HCT116 (cell line): ENCODE results near the gene EXD2. TPM values are rescaled to one million over a fixed set of nuclear protein-coding genes. Genes with fewer than 3 reads are reported as not detected.

ENCODE experiments used
- ATAC-seq: fragments of 200-7000 bp; cut with Tn5 transposase; 2 replicates; pipeline ENCODE4 v1.9.1; 2020; ENCODE audit warnings: mild to moderate bottlenecking, moderate library complexity
- BruUV-seq: library from RNA; stranded (reverse); fragments of 400-500 nt; replicated peaks from 2 replicates; lab custom pipeline; 2021; lab: Mats Ljungman, UMichigan
- CTCF ChIA-PET: fragments of 300-600 bp; sonication (Branson Sonifier 250); formaldehyde crosslinking; loops from one replicate; lab custom pipeline; 2021; ENCODE audit warnings: antibody characterized with exemption; lab: Charles Lee
- POLR2A ChIA-PET: fragments of 300-600, 350-600 bp; sonication (Branson Sonifier 250); formaldehyde crosslinking; loops from one replicate; lab custom pipeline; 2021; ENCODE audit warnings: antibody characterized with exemption; lab: Charles Lee
- RAD21 ChIA-PET, 2 experiments: fragments of 300-600 bp; sonication (Branson Sonifier 250); formaldehyde crosslinking; loops; one replicate each; lab custom pipeline; 2023; ENCODE audit warnings: low total read pairs in 2 of 2; ENCODE audit not compliant: uncharacterized antibody in 2 of 2, unreplicated experiment in 2 of 2, low non-redundant PET in 1 of 2; lab: Charles Lee
- DNase-seq: peaks from one replicate; pipeline ENCODE4 v3.0.0-alpha.2; 2010; ENCODE audit warnings: low read depth, low spot score
- H2AFZ ChIP-seq: fragments of 200-600 bp; shearing (Covaris generic), sonication (generic); 2 replicates; pipeline ENCODE4 v1.6.1; 2017; ENCODE audit warnings: low read depth, mixed run types, mixed read lengths, antibody characterized with exemption, low read length; ENCODE audit not compliant: poor library complexity, severe bottlenecking
- H3K27ac ChIP-seq: 2 replicates; pipeline ENCODE4 v1.5.1; 2012; ENCODE audit warnings: low read depth, low read length
- H3K27me3 ChIP-seq: fragments of 200-600 bp; sonication (generic); 2 replicates; pipeline ENCODE4 v1.6.1; 2016; ENCODE audit warnings: mixed run types, low read length, mixed read lengths; ENCODE audit not compliant: insufficient read depth
- H3K36me3 ChIP-seq, 2 experiments: fragments of 200-500 bp in 1 of 2; fragments of 200-600 bp in 1 of 2; sonication (Bioruptor generic) in 1 of 2; sonication (generic) in 1 of 2; 2 replicates each; pipeline versions ENCODE4 v1.5.1 to v1.6.1; 2014 to 2016; ENCODE audit warnings: low read length in 2 of 2, inconsistent platforms in 1 of 2, mixed read lengths in 1 of 2, mixed run types in 1 of 2; ENCODE audit not compliant: insufficient read depth in 2 of 2, control insufficient read depth in 1 of 2
- H3K4me1 ChIP-seq, 2 experiments: fragments of 200-600 bp in 1 of 2; sonication (generic) in 1 of 2; 2 replicates each; pipeline versions ENCODE4 v1.5.1 to v1.6.1; 2012 to 2017; ENCODE audit warnings: low read length in 2 of 2, inconsistent platforms in 1 of 2, mild to moderate bottlenecking in 1 of 2, mixed read lengths in 1 of 2, mixed run types in 1 of 2, moderate library complexity in 1 of 2; ENCODE audit not compliant: insufficient read depth in 2 of 2, control insufficient read depth in 1 of 2
- H3K4me2 ChIP-seq: fragments of 200-600 bp; sonication (generic); 2 replicates; pipeline ENCODE4 v1.6.1; 2017; ENCODE audit warnings: mixed run types, low read length, mixed read lengths
- H3K4me3 ChIP-seq, 2 experiments: fragments of 200-600 bp in 1 of 2; sonication (generic) in 1 of 2; replicated peaks in 1 of 2; 2 replicates each; pipeline ENCODE4 v1.5.1; 2011 to 2016; ENCODE audit warnings: low read length in 2 of 2, control low read depth in 1 of 2, low read depth in 1 of 2, mild to moderate bottlenecking in 1 of 2, mixed read lengths in 1 of 2, mixed run types in 1 of 2
- H3K79me2 ChIP-seq: fragments of 200-600 bp; sonication (generic); 2 replicates; pipeline ENCODE4 v1.6.1; 2017; ENCODE audit warnings: mild to moderate bottlenecking, mixed run types, low read length, moderate library complexity, mixed read lengths; ENCODE audit not compliant: insufficient read depth
- H3K9ac ChIP-seq: fragments of 200-600 bp; sonication (generic); 2 replicates; pipeline ENCODE4 v1.6.1; 2016; ENCODE audit warnings: low read length, mixed read lengths
- H3K9me2 ChIP-seq: fragments of 200-600 bp; sonication (generic), shearing (Covaris generic); 2 replicates; pipeline ENCODE4 v1.6.1; 2017; ENCODE audit warnings: mixed run types, mild to moderate bottlenecking, moderate library complexity; ENCODE audit not compliant: insufficient read depth
- H3K9me3 ChIP-seq, 2 experiments: fragments of 200-500 bp in 1 of 2; fragments of 200-600 bp in 1 of 2; sonication (Bioruptor generic) in 1 of 2; sonication (generic) in 1 of 2; 2 replicates each; pipeline ENCODE4 v1.6.1; 2014 to 2017; ENCODE audit warnings: low read length in 2 of 2, mixed read lengths in 2 of 2, inconsistent platforms in 1 of 2, low read depth in 1 of 2, mild to moderate bottlenecking in 1 of 2, mixed run types in 1 of 2, moderate library complexity in 1 of 2; ENCODE audit not compliant: control insufficient read depth in 1 of 2, insufficient read depth in 1 of 2
- H4K20me1 ChIP-seq: fragments of 200-600 bp; sonication (generic), shearing (Covaris generic); 2 replicates; pipeline ENCODE4 v1.6.1; 2017; ENCODE audit warnings: mixed run types, mild to moderate bottlenecking, moderate library complexity; ENCODE audit not compliant: insufficient read depth
- CBX3 ChIP-seq: IDR thresholded peaks from 2 replicates; pipeline ENCODE4 v1.6.1; 2012; ENCODE audit warnings: low read depth
- CEBPB ChIP-seq: IDR thresholded peaks from 2 replicates; pipeline ENCODE4 v1.6.1; 2012; ENCODE audit warnings: low read depth
- EGR1 ChIP-seq: IDR thresholded peaks from 2 replicates; pipeline ENCODE4 v1.6.1; 2012; ENCODE audit warnings: low read depth
- ELF1 ChIP-seq: IDR thresholded peaks from 2 replicates; pipeline ENCODE4 v1.6.1; 2012; ENCODE audit warnings: low read depth, borderline replicate concordance
- EZH2 ChIP-seq: fragments of 200-600 bp; sonication (generic); IDR thresholded peaks from 2 replicates; pipeline ENCODE4 v1.6.1; 2017; ENCODE audit warnings: antibody characterized with exemption, mixed run types
- EZH2phosphoT487 ChIP-seq: fragments of 200-600 bp; IDR thresholded peaks from 2 replicates; pipeline ENCODE4 v1.6.1; 2018; ENCODE audit warnings: antibody characterized with exemption, borderline replicate concordance
- FOSL1 ChIP-seq: IDR thresholded peaks from 2 replicates; pipeline ENCODE4 v1.6.1; 2012; ENCODE audit warnings: low read depth
- JUND ChIP-seq: IDR thresholded peaks from 2 replicates; pipeline ENCODE4 v1.6.1; 2012
- POLR2A ChIP-seq: IDR thresholded peaks from 2 replicates; pipeline ENCODE4 v1.7.0; 2011; ENCODE audit warnings: borderline replicate concordance; ENCODE audit not compliant: insufficient read depth, insufficient read length; ENCODE audit errors: extremely low read depth
- SRF ChIP-seq: IDR thresholded peaks from 2 replicates; pipeline ENCODE4 v1.6.1; 2012; ENCODE audit warnings: low read depth
- TCF7L2 ChIP-seq: IDR thresholded peaks from 2 replicates; pipeline ENCODE4 v1.7.0; 2011; ENCODE audit warnings: borderline replicate concordance, inconsistent platforms; ENCODE audit not compliant: insufficient read depth, insufficient read length; ENCODE audit errors: extremely low read depth
- YY1 ChIP-seq: IDR thresholded peaks from 2 replicates; pipeline ENCODE4 v1.6.1; 2011; ENCODE audit warnings: low read length, low read depth, moderate library complexity, mild to moderate bottlenecking; ENCODE audit not compliant: insufficient replicate concordance; ENCODE audit errors: extremely low read depth
- ZFX ChIP-seq: fragments of 450-650 bp; IDR thresholded peaks from 2 replicates; pipeline ENCODE4 v1.6.1; 2017
- intact Hi-C: fragments of 100-400 bp; cut with micrococcal nuclease; formaldehyde crosslinking; loops from 2 replicates; pipeline ENCODE4 v1.10.0; 2022
- total RNA-seq: library from RNA; stranded (reverse); gene quantifications from one replicate; pipeline ENCODE4 v1.2.1, GENCODE V29; 2021; ENCODE audit not compliant: unreplicated experiment
- TF ChIP-seq, protein P1 (sequence below): IDR thresholded peaks from 2 replicates; pipeline ENCODE4 v1.6.1; 2011; ENCODE audit warnings: mild to moderate bottlenecking, low read length, moderate library complexity; ENCODE audit not compliant: insufficient replicate concordance; ENCODE audit errors: extremely low read depth
- TF ChIP-seq, protein P2 (sequence below): IDR thresholded peaks from 2 replicates; pipeline ENCODE4 v1.6.1; 2012; ENCODE audit warnings: low read depth
- TF ChIP-seq, protein P3 (sequence below): IDR thresholded peaks from 2 replicates; pipeline ENCODE4 v1.6.1; 2012
- TF ChIP-seq, protein P4 (sequence below), 3 experiments: fragments of 200-600 bp in 1 of 3; sonication (generic) in 1 of 3; IDR thresholded peaks in 2 of 3; conservative IDR thresholded peaks in 1 of 3; 2 replicates each; pipeline ENCODE4 v1.5.1; 2012 to 2017; ENCODE audit warnings: low read depth in 2 of 3, low read length in 2 of 3, antibody characterized with exemption in 1 of 3, borderline replicate concordance in 1 of 3, control low read depth in 1 of 3, mild to moderate bottlenecking in 1 of 3, mixed read lengths in 1 of 3, mixed run types in 1 of 3, moderate library complexity in 1 of 3; ENCODE audit not compliant: insufficient read depth in 1 of 3

The EXD2 gene
- total RNA-seq, 1 experiment from 2014 or later: 20.2 TPM

DNA sequence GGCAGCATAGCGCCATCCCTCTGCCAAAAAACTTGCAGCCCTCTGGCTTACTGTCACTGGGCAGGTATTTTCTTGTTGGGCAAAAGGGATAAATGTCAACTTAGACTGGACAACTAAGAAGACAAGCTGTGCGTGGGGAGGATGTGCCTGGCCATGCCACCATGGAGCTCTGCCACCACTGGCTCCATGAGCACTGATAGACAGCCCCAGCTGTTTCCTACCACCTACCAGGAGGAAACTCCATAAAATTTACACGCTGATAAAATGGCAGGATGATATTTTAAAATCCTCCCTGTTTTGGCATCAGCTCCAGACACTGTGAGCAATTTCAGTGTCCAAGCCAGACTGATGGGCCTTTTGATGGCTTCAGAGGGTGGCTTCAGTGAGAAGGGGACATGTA, 61.6 kb downstream of the EXD2 start:
- Histone ChIP-seq H3K9ac (no peak overlapping the region), H3K27ac (no peak overlapping the region), H3K9me2 (no peaks in the 10 kb centered on the region), H3K9me3 (no peaks in the 10 kb centered on the region), H3K4me1 (no peaks in the 10 kb centered on the region), H2AFZ (no peak overlapping the region), H4K20me1 (no peaks in the 10 kb centered on the region), H3K27me3 (no peaks in the 10 kb centered on the region), H3K36me3 (no peaks in the 10 kb centered on the region), H3K4me3 (no peak overlapping the region), H3K4me2 (no peak overlapping the region), H3K79me2 (no peaks in the 10 kb centered on the region)
- TF ChIP-seq, protein P1, sequence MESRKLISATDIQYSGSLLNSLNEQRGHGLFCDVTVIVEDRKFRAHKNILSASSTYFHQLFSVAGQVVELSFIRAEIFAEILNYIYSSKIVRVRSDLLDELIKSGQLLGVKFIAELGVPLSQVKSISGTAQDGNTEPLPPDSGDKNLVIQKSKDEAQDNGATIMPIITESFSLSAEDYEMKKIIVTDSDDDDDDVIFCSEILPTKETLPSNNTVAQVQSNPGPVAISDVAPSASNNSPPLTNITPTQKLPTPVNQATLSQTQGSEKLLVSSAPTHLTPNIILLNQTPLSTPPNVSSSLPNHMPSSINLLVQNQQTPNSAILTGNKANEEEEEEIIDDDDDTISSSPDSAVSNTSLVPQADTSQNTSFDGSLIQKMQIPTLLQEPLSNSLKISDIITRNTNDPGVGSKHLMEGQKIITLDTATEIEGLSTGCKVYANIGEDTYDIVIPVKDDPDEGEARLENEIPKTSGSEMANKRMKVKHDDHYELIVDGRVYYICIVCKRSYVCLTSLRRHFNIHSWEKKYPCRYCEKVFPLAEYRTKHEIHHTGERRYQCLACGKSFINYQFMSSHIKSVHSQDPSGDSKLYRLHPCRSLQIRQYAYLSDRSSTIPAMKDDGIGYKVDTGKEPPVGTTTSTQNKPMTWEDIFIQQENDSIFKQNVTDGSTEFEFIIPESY: no peak
- TF ChIP-seq FOSL1 (no peak), SRF (no peak), CEBPB (no peak), JUND (no peak), EZH2 (no peak), POLR2A (no peak), YY1 (no peak), TCF7L2 (no peak), ZFX (no peak), EZH2phosphoT487 (no peak), EGR1 (no peak), CBX3 (no peak), ELF1 (no peak)
- TF ChIP-seq, protein P2, sequence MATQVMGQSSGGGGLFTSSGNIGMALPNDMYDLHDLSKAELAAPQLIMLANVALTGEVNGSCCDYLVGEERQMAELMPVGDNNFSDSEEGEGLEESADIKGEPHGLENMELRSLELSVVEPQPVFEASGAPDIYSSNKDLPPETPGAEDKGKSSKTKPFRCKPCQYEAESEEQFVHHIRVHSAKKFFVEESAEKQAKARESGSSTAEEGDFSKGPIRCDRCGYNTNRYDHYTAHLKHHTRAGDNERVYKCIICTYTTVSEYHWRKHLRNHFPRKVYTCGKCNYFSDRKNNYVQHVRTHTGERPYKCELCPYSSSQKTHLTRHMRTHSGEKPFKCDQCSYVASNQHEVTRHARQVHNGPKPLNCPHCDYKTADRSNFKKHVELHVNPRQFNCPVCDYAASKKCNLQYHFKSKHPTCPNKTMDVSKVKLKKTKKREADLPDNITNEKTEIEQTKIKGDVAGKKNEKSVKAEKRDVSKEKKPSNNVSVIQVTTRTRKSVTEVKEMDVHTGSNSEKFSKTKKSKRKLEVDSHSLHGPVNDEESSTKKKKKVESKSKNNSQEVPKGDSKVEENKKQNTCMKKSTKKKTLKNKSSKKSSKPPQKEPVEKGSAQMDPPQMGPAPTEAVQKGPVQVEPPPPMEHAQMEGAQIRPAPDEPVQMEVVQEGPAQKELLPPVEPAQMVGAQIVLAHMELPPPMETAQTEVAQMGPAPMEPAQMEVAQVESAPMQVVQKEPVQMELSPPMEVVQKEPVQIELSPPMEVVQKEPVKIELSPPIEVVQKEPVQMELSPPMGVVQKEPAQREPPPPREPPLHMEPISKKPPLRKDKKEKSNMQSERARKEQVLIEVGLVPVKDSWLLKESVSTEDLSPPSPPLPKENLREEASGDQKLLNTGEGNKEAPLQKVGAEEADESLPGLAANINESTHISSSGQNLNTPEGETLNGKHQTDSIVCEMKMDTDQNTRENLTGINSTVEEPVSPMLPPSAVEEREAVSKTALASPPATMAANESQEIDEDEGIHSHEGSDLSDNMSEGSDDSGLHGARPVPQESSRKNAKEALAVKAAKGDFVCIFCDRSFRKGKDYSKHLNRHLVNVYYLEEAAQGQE: no peak
- TF ChIP-seq, protein P3, sequence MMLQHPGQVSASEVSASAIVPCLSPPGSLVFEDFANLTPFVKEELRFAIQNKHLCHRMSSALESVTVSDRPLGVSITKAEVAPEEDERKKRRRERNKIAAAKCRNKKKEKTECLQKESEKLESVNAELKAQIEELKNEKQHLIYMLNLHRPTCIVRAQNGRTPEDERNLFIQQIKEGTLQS: no peak
- TF ChIP-seq, protein P4, sequence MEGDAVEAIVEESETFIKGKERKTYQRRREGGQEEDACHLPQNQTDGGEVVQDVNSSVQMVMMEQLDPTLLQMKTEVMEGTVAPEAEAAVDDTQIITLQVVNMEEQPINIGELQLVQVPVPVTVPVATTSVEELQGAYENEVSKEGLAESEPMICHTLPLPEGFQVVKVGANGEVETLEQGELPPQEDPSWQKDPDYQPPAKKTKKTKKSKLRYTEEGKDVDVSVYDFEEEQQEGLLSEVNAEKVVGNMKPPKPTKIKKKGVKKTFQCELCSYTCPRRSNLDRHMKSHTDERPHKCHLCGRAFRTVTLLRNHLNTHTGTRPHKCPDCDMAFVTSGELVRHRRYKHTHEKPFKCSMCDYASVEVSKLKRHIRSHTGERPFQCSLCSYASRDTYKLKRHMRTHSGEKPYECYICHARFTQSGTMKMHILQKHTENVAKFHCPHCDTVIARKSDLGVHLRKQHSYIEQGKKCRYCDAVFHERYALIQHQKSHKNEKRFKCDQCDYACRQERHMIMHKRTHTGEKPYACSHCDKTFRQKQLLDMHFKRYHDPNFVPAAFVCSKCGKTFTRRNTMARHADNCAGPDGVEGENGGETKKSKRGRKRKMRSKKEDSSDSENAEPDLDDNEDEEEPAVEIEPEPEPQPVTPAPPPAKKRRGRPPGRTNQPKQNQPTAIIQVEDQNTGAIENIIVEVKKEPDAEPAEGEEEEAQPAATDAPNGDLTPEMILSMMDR (IDR thresholded peaks at IDR 0.05 in 2 of 3, conservative IDR thresholded peaks at IDR 0.05 in 1 of 3; ENCODE audit: borderline replicate concordance in 1 of 3, insufficient read depth in 1 of 3, low read depth in 2 of 3, low read length in 2 of 3): no peak
- intact Hi-C loops: no loop called here
- ATAC-seq: no peak
- ChIA-PET RAD21 (no interaction called here), CTCF (no interaction called here), POLR2A (no interaction called here)
- no peak for DNase-seq
- BruUV-seq: no TSS peak
